Skeletal muscle satellite cell (primary cell): Measurements from ENCODE around the gene KLK12.

Experiments used
- H3K27me3 ChIP-seq: 2 replicates; pipeline ENCODE4 v1.7.0; 2013; ENCODE audit warnings: low read length; ENCODE audit not compliant: control insufficient read depth, insufficient read depth
- H3K36me3 ChIP-seq: 2 replicates; pipeline ENCODE4 v1.7.0; 2013; ENCODE audit warnings: mild to moderate bottlenecking, control low read depth, low read length; ENCODE audit not compliant: insufficient read depth
- H3K4me1 ChIP-seq: 2 replicates; pipeline ENCODE4 v1.7.0; 2013; ENCODE audit warnings: low read length; ENCODE audit not compliant: control insufficient read depth, insufficient read depth
- H3K4me2 ChIP-seq: 2 replicates; pipeline ENCODE4 v1.7.0; 2013; ENCODE audit warnings: mild to moderate bottlenecking, low read length
- H3K4me3 ChIP-seq: 2 replicates; pipeline ENCODE4 v1.7.0; 2013; ENCODE audit warnings: low read length
- H3K9ac ChIP-seq: 2 replicates; pipeline ENCODE4 v1.7.0; 2013; ENCODE audit warnings: mild to moderate bottlenecking, low read depth, low read length, moderate library complexity
- H3K9me3 ChIP-seq: replicated peaks from 2 replicates; pipeline ENCODE4 v1.7.0; 2013; ENCODE audit warnings: mild to moderate bottlenecking, control low read depth, low read length

The KLK12 gene

DNA sequence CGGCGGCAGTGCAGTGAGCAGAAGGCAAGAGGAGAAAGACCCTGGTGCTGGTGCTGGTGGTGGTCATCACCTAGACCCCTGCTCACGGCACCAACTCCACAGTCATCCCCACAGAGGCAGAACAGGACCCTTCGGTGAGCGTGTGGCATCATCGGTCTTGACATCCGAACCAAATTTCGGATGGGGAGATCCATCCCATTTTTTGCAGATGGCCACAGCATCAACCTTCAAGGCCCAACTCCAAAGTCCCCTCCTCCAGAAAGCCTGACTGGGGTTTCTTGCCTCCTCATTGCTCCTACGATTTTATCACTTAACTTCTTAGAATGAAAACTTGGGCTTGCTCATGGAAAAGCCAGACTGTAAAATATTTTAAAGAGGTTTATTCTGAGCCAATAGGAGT is 8.7 kb upstream of the KLK12 start:
- Histone ChIP-seq H3K4me2 (no peak overlapping the region), H3K4me3 (no peak overlapping the region), H3K4me1 (no peaks in the 10 kb centered on the region), H3K36me3 (no peaks in the 10 kb centered on the region), H3K9ac (no peak overlapping the region), H3K27me3 (no peaks in the 10 kb centered on the region), H3K9me3 (no peaks in the 10 kb centered on the region)

GRCh38 chr19:51040151-51040550 is 5.3 kb upstream of the KLK12 start:
- Histone ChIP-seq H3K9me3 (no peaks in the 10 kb centered on the region), H3K4me3 (no peak overlapping the region), H3K36me3 (no peaks in the 10 kb centered on the region), H3K4me2 (no peak overlapping the region), H3K9ac (no peak overlapping the region), H3K4me1 (no peaks in the 10 kb centered on the region), H3K27me3 (no peaks in the 10 kb centered on the region)

GRCh38 chr19:51036519-51036918 is 1.7 kb upstream of the KLK12 start:
- H3K4me3 ChIP-seq = no peak overlapping the region
- H3K4me2 ChIP-seq = no peak overlapping the region
- no peaks in the 10 kb centered on the region for H3K4me1 ChIP-seq
- H3K36me3 ChIP-seq = no peaks in the 10 kb centered on the region
- no peak overlapping the region for H3K9ac ChIP-seq
- no peaks in the 10 kb centered on the region for H3K9me3 ChIP-seq
- H3K27me3 ChIP-seq = no peaks in the 10 kb centered on the region

- no peaks in the 10 kb centered on the region for H3K4me1 ChIP-seq
- H3K27me3 ChIP-seq = no peaks in the 10 kb centered on the region
- no peaks in the 10 kb centered on the region for H3K36me3 ChIP-seq
- H3K9me3 ChIP-seq = no peaks in the 10 kb centered on the region
- H3K4me3 ChIP-seq = no peak overlapping the region
- no peak overlapping the region for H3K9ac ChIP-seq
- no peak overlapping the region for H3K4me2 ChIP-seq
Observed at GRCh38 chr19:51031880-51032225, 2.9 kb downstream of the KLK12 start.

DNA sequence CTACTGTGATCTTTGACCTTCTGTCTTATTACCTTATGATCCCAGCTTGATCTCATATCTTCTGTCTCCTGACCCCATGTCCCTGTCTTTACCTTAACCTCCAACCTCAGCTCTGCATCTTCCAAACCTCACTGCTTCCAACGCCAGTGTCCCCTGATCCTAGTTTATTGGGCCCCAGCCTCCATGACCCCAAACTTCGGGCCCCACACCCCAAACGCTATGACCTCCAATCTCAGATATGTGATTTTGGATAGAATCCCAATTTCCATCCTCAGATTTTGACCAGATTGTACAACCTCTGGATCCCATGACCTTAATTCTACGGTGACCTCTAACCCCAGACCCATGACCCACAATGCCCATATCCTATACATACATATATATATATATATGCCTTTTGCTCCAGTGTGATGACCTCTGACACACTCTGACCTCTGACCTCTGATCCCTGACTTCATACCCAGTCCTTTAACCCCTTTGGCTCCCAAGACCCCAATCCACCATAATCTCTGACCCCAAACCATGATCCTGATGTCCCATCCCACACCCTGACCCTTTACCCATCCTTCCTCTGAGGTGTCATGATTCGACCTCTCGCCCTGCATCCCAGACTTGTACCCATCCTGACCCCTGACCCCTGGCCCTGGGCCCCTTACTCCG is 3.5 kb downstream of the KLK12 start:
- H3K4me3 ChIP-seq = no peak overlapping the region
- no peak overlapping the region for H3K9ac ChIP-seq
- H3K36me3 ChIP-seq = no peaks in the 10 kb centered on the region
- H3K4me2 ChIP-seq = no peak overlapping the region
- no peaks in the 10 kb centered on the region for H3K4me1 ChIP-seq
- H3K27me3 ChIP-seq = no peaks in the 10 kb centered on the region
- H3K9me3 ChIP-seq = no peaks in the 10 kb centered on the region

GRCh38 chr19:51030631-51031030 is 4.2 kb downstream of the KLK12 start:
- Histone ChIP-seq H3K4me2 (no peak overlapping the region), H3K4me1 (no peaks in the 10 kb centered on the region), H3K9ac (no peak overlapping the region), H3K36me3 (no peaks in the 10 kb centered on the region), H3K9me3 (no peaks in the 10 kb centered on the region), H3K27me3 (no peaks in the 10 kb centered on the region), H3K4me3 (no peak overlapping the region)

- no peaks in the 10 kb centered on the region for H3K4me1 ChIP-seq
- no peaks in the 10 kb centered on the region for H3K36me3 ChIP-seq
- no peaks in the 10 kb centered on the region for H3K9me3 ChIP-seq
- H3K4me2 ChIP-seq = no peak overlapping the region
- no peak overlapping the region for H3K4me3 ChIP-seq
- no peaks in the 10 kb centered on the region for H3K27me3 ChIP-seq
- no peak overlapping the region for H3K9ac ChIP-seq
Observed at GRCh38 chr19:51029718-51030117, 5.1 kb downstream of the KLK12 start.

- H3K36me3 ChIP-seq = no peaks in the 10 kb centered on the region
- H3K4me3 ChIP-seq = no peak overlapping the region
- H3K9ac ChIP-seq = no peak overlapping the region
- H3K9me3 ChIP-seq = no peaks in the 10 kb centered on the region
- H3K27me3 ChIP-seq = no peaks in the 10 kb centered on the region
- H3K4me1 ChIP-seq = no peaks in the 10 kb centered on the region
- no peak overlapping the region for H3K4me2 ChIP-seq
Observed at GRCh38 chr19:51027873-51028272, 6.9 kb downstream of the KLK12 start.

GRCh38 chr19:51027126-51027806 is 7.5 kb downstream of the KLK12 start:
- Histone ChIP-seq H3K4me3 (no peak overlapping the region), H3K4me2 (no peak overlapping the region), H3K9ac (no peak overlapping the region), H3K4me1 (no peaks in the 10 kb centered on the region), H3K27me3 (no peaks in the 10 kb centered on the region), H3K9me3 (no peaks in the 10 kb centered on the region), H3K36me3 (no peaks in the 10 kb centered on the region)

DNA sequence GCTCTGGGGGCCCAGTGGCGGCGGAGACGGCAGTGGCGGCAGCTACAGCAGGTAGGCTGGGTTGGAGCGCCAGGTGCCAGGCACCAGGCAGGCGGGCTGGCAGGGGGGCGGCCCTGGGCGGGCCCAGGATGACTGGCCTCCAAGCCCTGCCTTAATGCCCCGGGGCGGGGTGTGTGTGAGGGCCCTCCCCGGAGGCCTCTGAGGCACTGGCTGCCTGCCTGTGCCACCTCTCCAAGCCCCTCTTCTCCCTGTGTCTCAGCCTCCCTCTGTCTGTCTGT is 8.3 kb downstream of the KLK12 start, which contains the start of gene KLK11:
Gene KLK11, minus strand, starts transcription at position 63 of the 278 bp plus-strand sequence. CDS start 985 bp downstream, outside the sequence.
- no peaks in the 10 kb centered on the region for H3K4me1 ChIP-seq
- H3K4me3 ChIP-seq = no peak within 1 kb of the TSS
- H3K36me3 ChIP-seq = no peaks in the 10 kb centered on the region
- no peaks in the 10 kb centered on the region for H3K9me3 ChIP-seq
- no peak within 1 kb of the TSS for H3K9ac ChIP-seq
- no peak within 1 kb of the TSS for H3K4me2 ChIP-seq
- no peaks in the 10 kb centered on the region for H3K27me3 ChIP-seq

GRCh38 chr19:51025809-51026553 is 8.8 kb downstream of the KLK12 start:
- H3K36me3 ChIP-seq = no peaks in the 10 kb centered on the region
- H3K9ac ChIP-seq = no peak overlapping the region
- H3K27me3 ChIP-seq = no peaks in the 10 kb centered on the region
- H3K4me3 ChIP-seq = no peak overlapping the region
- H3K9me3 ChIP-seq = no peaks in the 10 kb centered on the region
- no peaks in the 10 kb centered on the region for H3K4me1 ChIP-seq
- H3K4me2 ChIP-seq = no peak overlapping the region

DNA sequence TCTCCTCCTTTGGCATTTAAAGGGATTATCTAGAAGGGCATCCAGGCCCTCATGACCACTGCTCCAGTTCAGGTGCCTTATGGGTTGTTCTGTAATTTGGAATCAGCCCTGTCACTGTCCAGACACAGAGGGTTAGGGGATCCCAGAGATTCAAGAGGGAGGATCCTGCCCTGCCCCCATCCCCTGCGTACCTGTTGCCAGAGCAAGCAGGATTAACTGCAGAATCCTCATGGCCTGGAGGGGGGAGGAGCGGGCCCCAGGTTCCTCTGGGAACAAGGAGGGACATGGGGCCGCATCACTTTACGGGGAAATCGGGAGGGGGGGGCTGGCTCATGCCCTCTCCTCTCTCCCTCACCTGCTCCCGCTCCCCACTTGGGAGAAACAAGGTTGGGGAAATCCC is 9.4 kb downstream of the KLK12 start:
- Histone ChIP-seq H3K4me1 (no peaks in the 10 kb centered on the region), H3K27me3 (no peaks in the 10 kb centered on the region), H3K9me3 (no peaks in the 10 kb centered on the region), H3K9ac (no peak overlapping the region), H3K36me3 (no peaks in the 10 kb centered on the region), H3K4me2 (no peak overlapping the region), H3K4me3 (no peak overlapping the region)
